Measurements from ENCODE around the gene HOXB4. TPM values are rescaled to one million over a fixed set of nuclear protein-coding genes. Genes with fewer than 3 reads are reported as not detected.

HOXB4 gene
- total RNA-seq (1 to 10 TPM; 3.4 to 3.7 TPM), polyA plus RNA-seq (0.33 TPM)

DNA sequence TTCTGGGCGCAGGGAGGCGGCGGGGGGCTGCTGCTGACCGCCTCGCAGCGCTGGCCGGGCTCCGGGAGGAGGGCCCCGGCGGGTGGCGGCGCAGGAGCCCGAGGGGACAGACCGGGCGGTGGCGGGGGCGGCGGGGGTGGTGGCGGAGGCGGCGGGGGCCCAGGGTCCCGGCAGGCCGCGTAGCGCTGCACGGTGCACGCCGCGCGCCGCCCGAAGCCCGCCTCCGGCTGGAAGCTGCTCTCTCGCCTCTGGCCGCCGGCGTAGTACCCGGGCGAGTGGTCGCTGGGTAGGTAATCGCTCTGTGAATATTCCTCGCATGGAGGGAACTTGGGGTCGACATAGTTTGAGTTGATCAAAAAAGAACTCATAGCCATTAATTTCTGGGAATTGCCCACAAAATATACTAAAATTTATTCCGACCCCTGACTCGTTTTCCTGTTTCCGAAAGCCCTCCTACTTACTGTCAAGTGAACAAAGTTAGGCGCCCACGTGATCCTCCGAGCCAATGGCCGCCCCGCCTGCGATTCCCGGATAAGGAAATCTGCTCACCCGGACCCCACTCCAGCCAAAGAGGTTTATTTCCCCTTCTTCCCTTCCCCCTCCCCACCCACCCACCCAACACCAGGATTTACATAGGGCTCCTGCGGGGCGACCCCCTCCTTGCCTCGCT, at the start of gene HOXB4:
Gene HOXB4 (minus strand): TSS at position 405 of the 670 bp plus-strand sequence. CDS start 31 bp downstream, at position 374.
- Mint-ChIP-seq H3K27ac (peak within 1 kb of the TSS; percentile 6 to 98 (median 89)), H3K4me1 (peaks cover 23 to 55% (median 35%) of the 10 kb centered on the region in 3 donors), H3K27me3 (peaks cover 36 to 43% of the 10 kb centered on the region in 2 donors), H3K4me3 (peak within 1 kb of the TSS; percentile 87 to 98 (median 96)), H3K9me3 (no peaks in the 10 kb centered on the region), H3K36me3 (peaks cover 0 to 7% (median 0%) of the 10 kb centered on the region in 3 donors)
- Histone ChIP-seq H3K27me3 (ENCODE audit: insufficient read depth, low read length, poor library complexity, severe bottlenecking) (peaks cover 44% of the 10 kb centered on the region), H3K9me3 (ENCODE audit: low read length) (no peaks in the 10 kb centered on the region), H3K36me3 (ENCODE audit: insufficient read depth, low read length) (no peaks in the 10 kb centered on the region), H3K4me3 (ENCODE audit: low read length) (peak within 1 kb of the TSS; percentile 82), H3K4me1 (ENCODE audit: insufficient read depth, low read length) (peaks cover 29% of the 10 kb centered on the region), H3K27ac (ENCODE audit: low read depth, low read length) (peak within 1 kb of the TSS; percentile 81)
- DNase-seq: peak; percentile 65 to 85 (median 73)
- CTCF ChIA-PET: interaction anchor here (1.0 to 1.2 kb wide), 2 partner anchors 13 to 15 kb away, joined by 3 read pairs; partner anchors contain the start of gene HOXB5
- POLR2A ChIA-PET: interaction anchor here (0.6 to 1.5 kb wide), 4 partner anchors 17 to 36 kb away, joined by 3 to 4 read pairs (median 4); no protein-coding TSS in a partner anchor

DNA sequence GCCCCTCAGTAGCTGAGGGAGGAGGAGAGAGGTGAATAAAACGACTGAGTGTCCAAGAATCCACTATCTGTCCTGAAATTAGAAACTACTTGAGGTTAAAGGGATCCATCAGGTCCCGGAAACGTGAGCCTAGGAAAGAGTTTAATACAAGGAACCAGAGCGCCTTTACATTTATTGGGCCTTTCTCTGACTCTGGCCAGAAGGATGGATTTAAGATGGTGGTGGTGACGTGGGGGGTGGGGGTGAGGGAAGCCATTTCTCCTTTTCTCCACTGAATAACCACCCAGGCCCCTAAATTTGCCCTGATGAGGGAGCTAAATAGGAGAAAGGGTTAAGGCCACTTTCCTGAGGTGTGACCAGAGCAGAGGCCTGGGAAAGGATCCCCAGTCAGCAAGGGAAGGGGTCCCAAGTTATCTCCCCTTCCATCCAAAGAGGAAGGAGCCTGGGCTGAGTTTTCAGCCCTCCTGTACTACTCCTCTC, 49.0 kb upstream of the HOXB4 start:
- no peaks in the 10 kb centered on the region for H3K9me3 ChIP-seq (ENCODE audit: low read length)
- CTCF ChIA-PET: interaction anchor here (1.1 to 1.6 kb wide), 4 partner anchors 8 to 678 kb away, joined by 3 to 5 read pairs (median 4); no protein-coding TSS in a partner anchor
- peaks cover 0 to 5% (median 0%) of the 10 kb centered on the region in 5 donors for H3K9me3 Mint-ChIP-seq
- H3K4me1 Mint-ChIP-seq: peaks cover 6 to 21% (median 12%) of the 10 kb centered on the region in 3 donors
- H3K27ac ChIP-seq (ENCODE audit: low read depth, low read length): peak overlapping the region; percentile 77
- H3K27me3 Mint-ChIP-seq: peaks cover 59 to 91% of the 10 kb centered on the region in 2 donors
- peak overlapping the region in 4 of 8 donors; percentile 7 to 77 (median 52) for H3K27ac Mint-ChIP-seq
- H3K27me3 ChIP-seq (ENCODE audit: insufficient read depth, low read length, poor library complexity, severe bottlenecking): peaks cover 80% of the 10 kb centered on the region
- POLR2A ChIA-PET: interaction anchor here (0.5 kb wide), 1 partner anchor 984 kb away, joined by 3 read pairs; no protein-coding TSS in a partner anchor
- no peaks in the 10 kb centered on the region for H3K36me3 Mint-ChIP-seq
- H3K4me1 ChIP-seq (ENCODE audit: insufficient read depth, low read length): peaks cover 21% of the 10 kb centered on the region
- peak overlapping the region; percentile 76 to 93 (median 87) for H3K4me3 Mint-ChIP-seq
- H3K4me3 ChIP-seq (ENCODE audit: low read length): peak overlapping the region; percentile 20
- no peaks in the 10 kb centered on the region for H3K36me3 ChIP-seq (ENCODE audit: insufficient read depth, low read length)
- no peak for DNase-seq

DNA sequence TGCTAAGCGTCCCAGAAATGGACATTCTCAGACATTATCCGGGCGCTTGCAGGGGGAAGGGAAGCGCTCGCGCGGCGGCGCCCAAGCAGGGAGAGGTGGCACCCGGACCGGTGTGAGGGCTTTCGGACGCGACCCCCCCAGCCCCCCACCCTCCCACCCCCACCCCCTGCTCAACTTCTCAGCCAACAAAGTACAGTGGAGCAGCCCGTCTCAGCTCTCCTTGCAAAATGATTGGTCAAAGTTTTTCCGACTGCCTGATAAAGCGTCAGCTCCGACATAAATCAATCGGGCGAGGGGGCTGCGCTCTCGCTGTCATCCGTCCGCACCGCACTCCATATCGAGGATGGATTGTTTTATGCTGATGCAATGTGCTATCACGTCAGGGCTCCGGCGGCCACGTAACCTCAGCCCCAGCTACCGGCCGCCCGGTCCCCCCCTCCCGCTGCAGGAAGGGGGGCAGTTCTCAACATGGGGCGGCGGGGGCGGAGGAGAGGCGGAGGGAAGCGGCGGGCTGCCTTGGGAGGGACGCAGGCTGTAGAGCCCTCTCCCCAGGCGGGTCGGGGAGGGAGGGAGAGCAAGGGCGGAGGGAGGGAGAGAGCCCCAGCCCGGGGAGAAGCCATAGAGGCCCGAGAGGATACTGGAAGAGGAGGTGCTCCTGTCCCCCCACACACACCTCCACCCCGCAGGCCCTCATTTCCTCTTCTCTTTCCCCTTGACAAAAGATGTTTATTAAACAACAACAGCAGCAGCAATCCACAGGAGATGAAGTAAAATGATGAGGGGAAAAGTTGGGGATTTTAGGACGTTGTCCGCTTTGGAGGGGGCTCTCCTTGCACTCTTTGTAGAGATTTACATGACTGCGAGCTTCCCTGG, 48.3 kb upstream of the HOXB4 start, which contains the start of gene HOXB9:
Gene HOXB9 (minus strand): TSS at position 114 of the 873 bp plus-strand sequence. CDS start 89 bp downstream, at position 25.
- Mint-ChIP-seq H3K4me1 (peaks cover 6 to 21% (median 12%) of the 10 kb centered on the region in 3 donors), H3K4me3 (peak within 1 kb of the TSS; percentile 76 to 93 (median 87)), H3K27ac (peak within 1 kb of the TSS; percentile 47 to 93 (median 72)), H3K9me3 (peaks cover 0 to 5% (median 0%) of the 10 kb centered on the region in 5 donors), H3K27me3 (peaks cover 58 to 91% of the 10 kb centered on the region in 2 donors), H3K36me3 (no peaks in the 10 kb centered on the region)
- POLR2A ChIA-PET: interaction anchor here (0.6 kb wide), 1 partner anchor 153 kb away, joined by 4 read pairs; no protein-coding TSS in a partner anchor
- CTCF ChIA-PET: interaction anchor here (0.7 to 5.8 kb wide), 8 partner anchors 8 to 677 kb away, joined by 3 to 25 read pairs (median 4); partner anchors contain the start of gene HOXB5
- Histone ChIP-seq H3K4me1 (ENCODE audit: insufficient read depth, low read length) (peaks cover 21% of the 10 kb centered on the region), H3K27me3 (ENCODE audit: insufficient read depth, low read length, poor library complexity, severe bottlenecking) (peaks cover 80% of the 10 kb centered on the region), H3K36me3 (ENCODE audit: insufficient read depth, low read length) (no peaks in the 10 kb centered on the region), H3K9me3 (ENCODE audit: low read length) (no peaks in the 10 kb centered on the region), H3K27ac (ENCODE audit: low read depth, low read length) (peak within 1 kb of the TSS; percentile 79), H3K4me3 (ENCODE audit: low read length) (peak within 1 kb of the TSS; percentile 41)
- peak in 4 of 5 donors; percentile 40 to 66 (median 50) for DNase-seq

DNA sequence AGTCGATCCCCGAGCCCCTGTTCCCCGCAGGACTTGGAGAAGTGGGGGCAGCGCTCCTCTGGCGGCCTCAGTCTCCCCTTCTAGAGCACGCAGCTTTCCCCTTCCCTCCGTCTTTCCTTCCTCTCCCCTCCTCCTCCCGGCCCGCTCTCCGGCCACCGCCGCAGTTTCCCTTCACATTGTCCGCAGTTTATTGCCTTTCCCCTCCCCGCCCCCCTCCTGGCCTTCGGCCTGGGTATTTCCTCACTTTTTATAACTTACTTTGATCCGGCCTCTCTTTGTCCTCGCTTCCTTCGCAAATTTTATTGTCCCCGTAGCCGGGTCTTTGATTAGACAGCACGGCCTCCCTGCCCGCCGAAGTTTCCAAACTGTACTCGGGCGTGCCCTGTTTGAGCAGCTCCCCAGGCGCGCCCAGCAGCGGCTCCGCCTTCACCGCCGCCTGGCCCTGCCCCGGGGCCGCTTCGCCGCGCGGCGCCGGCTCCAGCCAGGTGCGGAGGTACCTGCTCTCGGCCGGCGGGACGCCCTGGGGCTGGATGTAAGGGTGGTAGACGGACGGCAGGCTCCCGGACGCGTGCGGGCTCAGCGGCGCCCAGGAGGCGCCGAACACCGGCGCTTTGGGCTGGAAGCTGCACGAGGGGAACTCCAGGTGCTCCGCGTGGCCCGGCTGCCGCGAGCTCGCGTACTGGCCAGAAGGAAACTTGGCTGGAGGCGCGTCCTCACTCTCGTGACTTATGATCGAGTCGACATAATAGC, 47.5 kb upstream of the HOXB4 start:
- H3K27me3 ChIP-seq (ENCODE audit: insufficient read depth, low read length, poor library complexity, severe bottlenecking): peaks cover 81% of the 10 kb centered on the region
- ChIA-PET CTCF (interaction anchor here (0.7 to 5.8 kb wide), 7 partner anchors 8 to 590 kb away, joined by 3 to 25 read pairs (median 4); partner anchors contain the start of gene HOXB5), POLR2A (interaction anchor here (0.6 kb wide), 1 partner anchor 154 kb away, joined by 4 read pairs; no protein-coding TSS in a partner anchor)
- peaks cover 6 to 21% (median 12%) of the 10 kb centered on the region in 3 donors for H3K4me1 Mint-ChIP-seq
- H3K9me3 ChIP-seq (ENCODE audit: low read length): no peaks in the 10 kb centered on the region
- peaks cover 59 to 91% of the 10 kb centered on the region in 2 donors for H3K27me3 Mint-ChIP-seq
- H3K4me1 ChIP-seq (ENCODE audit: insufficient read depth, low read length): peaks cover 21% of the 10 kb centered on the region
- peaks cover 0 to 5% (median 0%) of the 10 kb centered on the region in 5 donors for H3K9me3 Mint-ChIP-seq
- no peaks in the 10 kb centered on the region for H3K36me3 ChIP-seq (ENCODE audit: insufficient read depth, low read length)
- peak overlapping the region in 3 of 8 donors; percentile 8 to 77 (median 12) for H3K27ac Mint-ChIP-seq
- no peaks in the 10 kb centered on the region for H3K36me3 Mint-ChIP-seq
- peak in 2 of 5 donors; percentile 36 to 37 for DNase-seq
- H3K4me3 ChIP-seq (ENCODE audit: low read length): peak overlapping the region; percentile 41
- peak overlapping the region; percentile 76 to 91 (median 84) for H3K4me3 Mint-ChIP-seq
- peak overlapping the region; percentile 79 for H3K27ac ChIP-seq (ENCODE audit: low read depth, low read length)

DNA sequence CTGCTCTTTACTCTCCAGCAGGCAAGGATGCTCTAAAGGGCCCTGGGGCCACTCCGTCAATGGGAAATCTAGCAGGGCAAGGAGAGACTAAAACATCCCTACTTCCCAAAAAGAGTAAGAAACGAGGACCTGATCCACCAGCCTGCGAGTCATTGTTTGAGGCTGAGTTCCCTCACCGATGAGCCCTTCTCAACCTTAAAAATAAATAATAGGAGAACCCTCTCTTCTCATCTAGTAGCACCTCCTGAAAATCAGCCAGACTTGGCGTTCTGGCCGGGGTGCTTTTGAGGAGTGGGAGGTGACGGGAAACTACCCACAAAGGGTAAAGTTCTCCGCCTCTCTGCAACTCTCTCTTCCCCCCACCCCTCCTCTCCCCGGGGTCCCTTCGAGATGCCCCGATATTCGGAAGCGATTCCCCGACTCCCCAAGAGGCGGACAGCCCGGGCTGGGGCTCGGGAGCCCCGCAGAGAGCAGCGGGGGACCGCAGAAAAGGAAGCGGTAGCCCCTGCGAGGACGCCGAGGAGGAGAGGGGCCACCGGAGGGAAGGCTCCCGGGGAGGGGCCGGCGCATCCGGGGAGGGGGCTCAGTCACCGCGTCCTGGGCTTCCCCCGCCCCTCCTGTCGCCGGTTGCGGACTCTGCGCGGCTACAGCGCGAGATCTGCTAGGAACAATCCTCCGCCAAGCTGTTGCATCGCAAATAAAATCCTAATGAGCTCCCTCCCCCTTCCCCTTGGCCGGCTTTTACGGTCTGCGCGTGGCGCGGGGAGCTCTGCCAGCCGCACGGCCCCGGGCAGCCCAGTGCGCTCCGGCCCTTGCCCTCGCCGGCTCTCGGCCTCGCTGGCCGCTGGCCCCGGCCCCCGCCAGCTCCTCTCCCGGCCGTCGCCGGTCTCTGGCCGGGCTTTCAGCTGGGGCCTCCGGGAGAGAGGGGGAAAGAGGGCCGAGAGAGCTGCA, 46.7 kb upstream of the HOXB4 start:
- Mint-ChIP-seq H3K4me3 (peak overlapping the region in 6 of 7 donors; percentile 57 to 91 (median 82)), H3K27ac (peak overlapping the region in 1 of 8 donors; percentile 47), H3K36me3 (no peaks in the 10 kb centered on the region), H3K27me3 (peaks cover 60 to 89% of the 10 kb centered on the region in 2 donors), H3K9me3 (peaks cover 0 to 5% (median 0%) of the 10 kb centered on the region in 5 donors), H3K4me1 (peaks cover 6 to 21% (median 12%) of the 10 kb centered on the region in 3 donors)
- peak in 1 of 5 donors; percentile 41 for DNase-seq
- POLR2A ChIA-PET: interaction anchor here (0.6 kb wide), 2 partner anchors 15 to 577 kb away, joined by 3 read pairs; partner anchors contain the start of gene NFE2L1
- peak overlapping the region; percentile 41 for H3K4me3 ChIP-seq (ENCODE audit: low read length)
- H3K4me1 ChIP-seq (ENCODE audit: insufficient read depth, low read length): peaks cover 21% of the 10 kb centered on the region
- no peaks in the 10 kb centered on the region for H3K36me3 ChIP-seq (ENCODE audit: insufficient read depth, low read length)
- H3K27me3 ChIP-seq (ENCODE audit: insufficient read depth, low read length, poor library complexity, severe bottlenecking): peaks cover 83% of the 10 kb centered on the region
- peak overlapping the region; percentile 79 for H3K27ac ChIP-seq (ENCODE audit: low read depth, low read length)
- CTCF ChIA-PET: interaction anchor here (1.0 to 5.8 kb wide), 6 partner anchors 7 to 589 kb away, joined by 3 to 25 read pairs (median 4); partner anchors contain the start of gene HOXB5
- no peaks in the 10 kb centered on the region for H3K9me3 ChIP-seq (ENCODE audit: low read length)

DNA sequence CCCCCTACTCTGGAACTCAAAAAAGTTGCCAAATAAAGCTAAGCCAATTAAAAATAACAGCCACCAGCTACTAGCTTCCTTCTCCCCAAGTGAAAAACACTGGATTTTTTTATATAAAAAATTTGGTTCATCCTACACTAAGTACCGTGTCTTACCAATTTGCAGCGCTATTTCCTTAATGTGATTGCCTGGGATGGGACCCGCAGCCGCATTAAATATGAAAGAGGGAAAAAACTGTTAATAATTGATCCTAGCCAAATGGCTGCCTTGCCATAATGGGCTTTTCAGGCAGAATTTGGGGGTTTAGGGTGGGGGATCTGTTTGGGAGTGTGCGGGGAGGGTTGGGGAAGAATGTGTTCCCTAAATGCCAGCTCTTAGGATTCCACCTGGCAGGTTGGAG, 46.0 kb upstream of the HOXB4 start:
- CTCF ChIA-PET: interaction anchor here (1.3 to 5.8 kb wide), 4 partner anchors 11 to 588 kb away, joined by 3 to 25 read pairs (median 10); no protein-coding TSS in a partner anchor

More for the DNA sequence above, 46.0 kb upstream of the HOXB4 start:
- H3K27me3 Mint-ChIP-seq: peaks cover 65 to 89% of the 10 kb centered on the region in 2 donors
- Histone ChIP-seq H3K27me3 (ENCODE audit: insufficient read depth, low read length, poor library complexity, severe bottlenecking) (peaks cover 82% of the 10 kb centered on the region), H3K9me3 (ENCODE audit: low read length) (no peaks in the 10 kb centered on the region), H3K4me1 (ENCODE audit: insufficient read depth, low read length) (peaks cover 21% of the 10 kb centered on the region), H3K27ac (ENCODE audit: low read depth, low read length) (peak overlapping the region; percentile 79), H3K4me3 (ENCODE audit: low read length) (no peak overlapping the region), H3K36me3 (ENCODE audit: insufficient read depth, low read length) (no peaks in the 10 kb centered on the region)
- no peaks in the 10 kb centered on the region for H3K36me3 Mint-ChIP-seq
- DNase-seq: no peak
- POLR2A ChIA-PET: interaction anchor here (0.5 to 0.6 kb wide), 2 partner anchors 12 to 230 kb away, joined by 3 to 4 read pairs; no protein-coding TSS in a partner anchor
- peak overlapping the region in 3 of 7 donors; percentile 18 to 55 (median 46) for H3K4me3 Mint-ChIP-seq
- peaks cover 9 to 26% (median 14%) of the 10 kb centered on the region in 3 donors for H3K4me1 Mint-ChIP-seq
- H3K27ac Mint-ChIP-seq: peak overlapping the region in 1 of 8 donors; percentile 47
- H3K9me3 Mint-ChIP-seq: peaks cover 0 to 5% (median 0%) of the 10 kb centered on the region in 5 donors

All from CD8-positive, alpha-beta memory T cell (primary cell).